Panc1 (cell line): ENCODE data around the gene TPGS2. TPM values are rescaled to one million over a fixed set of nuclear protein-coding genes. Genes with fewer than 3 reads are reported as not detected.

Experiments
- ATAC-seq: fragments of 200-7000 bp; cut with Tn5 transposase; 2 replicates; pipeline ENCODE4 v1.9.1; 2020; ENCODE audit warnings: mild to moderate bottlenecking, moderate library complexity
- BruUV-seq: library from RNA; stranded (reverse); fragments of 400-500 nt; replicated peaks from 2 replicates; lab custom pipeline; 2021; lab: Mats Ljungman, UMichigan
- CTCF ChIA-PET: fragments of 300-600 bp; sonication (Branson Sonifier 250); formaldehyde crosslinking; loops from one replicate; lab custom pipeline; 2022; ENCODE audit warnings: antibody characterized with exemption; lab: Charles Lee
- POLR2A ChIA-PET: fragments of 300-600 bp; sonication (Branson Sonifier 250); formaldehyde crosslinking; loops from one replicate; lab custom pipeline; 2022; ENCODE audit warnings: antibody characterized with exemption; lab: Charles Lee
- DNase-seq: peaks from one replicate; pipeline ENCODE4 v3.0.0-alpha.2; 2010; ENCODE audit warnings: low read depth, low spot score
- H3K27ac ChIP-seq: 2 replicates; pipeline ENCODE4 v1.5.1; 2011; ENCODE audit warnings: mild to moderate bottlenecking, low read length, inconsistent platforms
- H3K27me3 ChIP-seq: fragments of 200-500 bp; sonication (Bioruptor generic); 2 replicates; pipeline ENCODE4 v1.6.0; 2014; ENCODE audit warnings: low read length, inconsistent platforms; ENCODE audit not compliant: control insufficient read depth, insufficient read depth
- H3K36me3 ChIP-seq: fragments of 200-500 bp; sonication (Bioruptor generic); 2 replicates; pipeline ENCODE4 v1.5.1; 2014; ENCODE audit warnings: inconsistent platforms, mild to moderate bottlenecking, low read length, moderate library complexity; ENCODE audit not compliant: control insufficient read depth, insufficient read depth
- H3K4me1 ChIP-seq: 2 replicates; pipeline ENCODE4 v1.5.1; 2011; ENCODE audit warnings: inconsistent platforms, mild to moderate bottlenecking, low read length, moderate library complexity; ENCODE audit not compliant: control insufficient read depth, insufficient read depth
- H3K4me3 ChIP-seq, 2 experiments: 2 replicates each; pipeline ENCODE4 v1.5.1; 2011 to 2012; ENCODE audit warnings: low read depth in 2 of 2, low read length in 2 of 2, mild to moderate bottlenecking in 2 of 2, inconsistent platforms in 1 of 2, moderate library complexity in 1 of 2
- H3K9me3 ChIP-seq: fragments of 200-500 bp; sonication (Bioruptor generic); 2 replicates; pipeline ENCODE4 v1.5.1; 2014; ENCODE audit warnings: low read depth, mild to moderate bottlenecking, inconsistent platforms, low read length, moderate library complexity; ENCODE audit not compliant: control insufficient read depth, insufficient read depth
- POLR2AphosphoS5 ChIP-seq: IDR thresholded peaks from 2 replicates; pipeline ENCODE4 v1.6.1; 2012; ENCODE audit warnings: mild to moderate bottlenecking, low read depth, low read length, moderate library complexity
- SIN3A ChIP-seq: IDR thresholded peaks from 2 replicates; pipeline ENCODE4 v1.6.1; 2012; ENCODE audit warnings: low read depth, mild to moderate bottlenecking, low read length, moderate library complexity, borderline replicate concordance; ENCODE audit not compliant: insufficient read depth
- TCF7L2 ChIP-seq: IDR thresholded peaks from 2 replicates; pipeline ENCODE4 v1.6.1; 2011; ENCODE audit warnings: mild to moderate bottlenecking, low read depth, low read length, inconsistent platforms
- in situ Hi-C: cut with HindIII; loops from 2 replicates; pipeline ENCODE4 v1.10.0; 2016; ENCODE audit warnings: low sequenced_read_pairs, low pct_unique_long_range_greater_than_20kb
- intact Hi-C: fragments of 100-400 bp; cut with micrococcal nuclease; formaldehyde crosslinking; loops from one replicate; pipeline ENCODE4 v1.10.0; 2022; ENCODE audit not compliant: unreplicated experiment
- total RNA-seq: library from RNA; stranded (reverse); gene quantifications from one replicate; pipeline ENCODE4 v1.2.1, GENCODE V29; 2021; ENCODE audit not compliant: unreplicated experiment
- TF ChIP-seq, protein P1 (sequence below): fragments of 450-650 bp; IDR thresholded peaks from 2 replicates; pipeline ENCODE4 v1.5.1; 2017; ENCODE audit warnings: mild to moderate bottlenecking
- TF ChIP-seq, protein P2 (sequence below), 2 experiments: IDR thresholded peaks; 2 replicates each; pipeline ENCODE4 v1.6.1; 2011 to 2012; ENCODE audit warnings: low read depth in 2 of 2, control low read depth in 1 of 2, low read length in 1 of 2, mild to moderate bottlenecking in 1 of 2, moderate library complexity in 1 of 2; ENCODE audit not compliant: insufficient read depth in 1 of 2

Gene TPGS2
- total RNA-seq, 1 experiment from 2014 or later: 98.7 TPM

DNA sequence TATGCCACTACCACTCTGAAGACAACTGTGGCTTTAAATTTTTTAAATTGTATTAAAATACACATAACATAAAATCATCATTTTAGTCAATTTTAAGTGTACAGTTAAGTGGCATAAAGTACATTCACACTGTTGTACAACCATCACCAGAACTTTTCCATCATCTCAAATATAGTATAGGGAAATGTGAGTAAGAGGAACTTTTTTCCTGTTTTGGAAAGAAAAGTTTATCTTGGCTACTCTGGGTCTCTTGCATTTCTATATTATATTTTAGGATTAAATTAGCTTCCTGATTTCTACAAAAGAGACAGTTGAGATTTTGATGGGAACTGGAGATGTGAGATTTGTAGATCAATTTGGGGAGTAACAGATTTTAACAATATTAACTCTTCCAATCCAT is 3.3 kb downstream of the TPGS2 start:
- no peak overlapping the region for H3K27ac ChIP-seq
- CTCF ChIA-PET: no interaction called here
- DNase-seq (no peak), ATAC-seq (no peak)
- in situ Hi-C loops: no loop called here
- no TSS peak for BruUV-seq
- H3K4me1 ChIP-seq: peaks cover 4% of the 10 kb centered on the region
- TF ChIP-seq POLR2AphosphoS5 (no peak), SIN3A (no peak), TCF7L2 (no peak)
- TF ChIP-seq, protein P1, sequence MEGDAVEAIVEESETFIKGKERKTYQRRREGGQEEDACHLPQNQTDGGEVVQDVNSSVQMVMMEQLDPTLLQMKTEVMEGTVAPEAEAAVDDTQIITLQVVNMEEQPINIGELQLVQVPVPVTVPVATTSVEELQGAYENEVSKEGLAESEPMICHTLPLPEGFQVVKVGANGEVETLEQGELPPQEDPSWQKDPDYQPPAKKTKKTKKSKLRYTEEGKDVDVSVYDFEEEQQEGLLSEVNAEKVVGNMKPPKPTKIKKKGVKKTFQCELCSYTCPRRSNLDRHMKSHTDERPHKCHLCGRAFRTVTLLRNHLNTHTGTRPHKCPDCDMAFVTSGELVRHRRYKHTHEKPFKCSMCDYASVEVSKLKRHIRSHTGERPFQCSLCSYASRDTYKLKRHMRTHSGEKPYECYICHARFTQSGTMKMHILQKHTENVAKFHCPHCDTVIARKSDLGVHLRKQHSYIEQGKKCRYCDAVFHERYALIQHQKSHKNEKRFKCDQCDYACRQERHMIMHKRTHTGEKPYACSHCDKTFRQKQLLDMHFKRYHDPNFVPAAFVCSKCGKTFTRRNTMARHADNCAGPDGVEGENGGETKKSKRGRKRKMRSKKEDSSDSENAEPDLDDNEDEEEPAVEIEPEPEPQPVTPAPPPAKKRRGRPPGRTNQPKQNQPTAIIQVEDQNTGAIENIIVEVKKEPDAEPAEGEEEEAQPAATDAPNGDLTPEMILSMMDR: no peak
- TF ChIP-seq, protein P2, sequence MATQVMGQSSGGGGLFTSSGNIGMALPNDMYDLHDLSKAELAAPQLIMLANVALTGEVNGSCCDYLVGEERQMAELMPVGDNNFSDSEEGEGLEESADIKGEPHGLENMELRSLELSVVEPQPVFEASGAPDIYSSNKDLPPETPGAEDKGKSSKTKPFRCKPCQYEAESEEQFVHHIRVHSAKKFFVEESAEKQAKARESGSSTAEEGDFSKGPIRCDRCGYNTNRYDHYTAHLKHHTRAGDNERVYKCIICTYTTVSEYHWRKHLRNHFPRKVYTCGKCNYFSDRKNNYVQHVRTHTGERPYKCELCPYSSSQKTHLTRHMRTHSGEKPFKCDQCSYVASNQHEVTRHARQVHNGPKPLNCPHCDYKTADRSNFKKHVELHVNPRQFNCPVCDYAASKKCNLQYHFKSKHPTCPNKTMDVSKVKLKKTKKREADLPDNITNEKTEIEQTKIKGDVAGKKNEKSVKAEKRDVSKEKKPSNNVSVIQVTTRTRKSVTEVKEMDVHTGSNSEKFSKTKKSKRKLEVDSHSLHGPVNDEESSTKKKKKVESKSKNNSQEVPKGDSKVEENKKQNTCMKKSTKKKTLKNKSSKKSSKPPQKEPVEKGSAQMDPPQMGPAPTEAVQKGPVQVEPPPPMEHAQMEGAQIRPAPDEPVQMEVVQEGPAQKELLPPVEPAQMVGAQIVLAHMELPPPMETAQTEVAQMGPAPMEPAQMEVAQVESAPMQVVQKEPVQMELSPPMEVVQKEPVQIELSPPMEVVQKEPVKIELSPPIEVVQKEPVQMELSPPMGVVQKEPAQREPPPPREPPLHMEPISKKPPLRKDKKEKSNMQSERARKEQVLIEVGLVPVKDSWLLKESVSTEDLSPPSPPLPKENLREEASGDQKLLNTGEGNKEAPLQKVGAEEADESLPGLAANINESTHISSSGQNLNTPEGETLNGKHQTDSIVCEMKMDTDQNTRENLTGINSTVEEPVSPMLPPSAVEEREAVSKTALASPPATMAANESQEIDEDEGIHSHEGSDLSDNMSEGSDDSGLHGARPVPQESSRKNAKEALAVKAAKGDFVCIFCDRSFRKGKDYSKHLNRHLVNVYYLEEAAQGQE (IDR thresholded peaks at IDR 0.05; ENCODE audit: insufficient read depth in 1 of 2, low read depth in 2 of 2, low read length in 1 of 2): no peak
- POLR2A ChIA-PET: no interaction called here
- H3K9me3 ChIP-seq: no peaks in the 10 kb centered on the region
- H3K36me3 ChIP-seq: no peaks in the 10 kb centered on the region
- H3K4me3 ChIP-seq: no peak overlapping the region
- intact Hi-C loops: no loop called here
- H3K27me3 ChIP-seq: no peaks in the 10 kb centered on the region

- BruUV-seq: no TSS peak
- H3K4me3 ChIP-seq: no peak overlapping the region
- TF ChIP-seq, protein P1: no peak
- TF ChIP-seq POLR2AphosphoS5 (no peak), TCF7L2 (no peak), SIN3A (no peak)
- TF ChIP-seq, protein P2 (IDR thresholded peaks at IDR 0.05; ENCODE audit: insufficient read depth in 1 of 2, low read depth in 2 of 2, low read length in 1 of 2): no peak
- peaks cover 3% of the 10 kb centered on the region; the same call in 1 of the 2 replicates for H3K36me3 ChIP-seq
- H3K9me3 ChIP-seq: no peaks in the 10 kb centered on the region
- DNase-seq (no peak), ATAC-seq (no peak)
- H3K4me1 ChIP-seq: no peaks in the 10 kb centered on the region
- in situ Hi-C loops (no loop called here), intact Hi-C loops (no loop called here)
- ChIA-PET CTCF (no interaction called here), POLR2A (interaction anchor here (0.5 kb wide), 1 partner anchor 116 kb away, joined by 18 read pairs; no protein-coding TSS in a partner anchor)
- no peak overlapping the region for H3K27ac ChIP-seq
- H3K27me3 ChIP-seq: no peaks in the 10 kb centered on the region
Measured at GRCh38 chr18:36821681-36822080, 7.1 kb downstream of the TPGS2 start.
